Activated naive CD4-positive, alpha-beta T cell treated with anti-CD3 and anti-CD28 coated beads for 36 hours (primary cell): ENCODE data around the gene CYP1A1. TPM values are rescaled to one million over a fixed set of nuclear protein-coding genes. Genes with fewer than 3 reads are reported as not detected.

Experiments used
- CTCF ChIA-PET: fragments of 350-600 bp; sonication (Branson Sonifier 250); formaldehyde crosslinking; loops from one replicate; lab custom pipeline; 2021; ENCODE audit warnings: antibody characterized with exemption; lab: Charles Lee
- DNase-seq: peaks from one replicate; pipeline ENCODE4 v3.0.0-alpha.2; 2020
- H3K27ac Mint-ChIP-seq: one replicate; pipeline ENCODE4 v1.8.0; 2021; ENCODE audit warnings: mild to moderate bottlenecking, mixed read lengths
- H3K27me3 Mint-ChIP-seq: one replicate; pipeline ENCODE4 v1.8.0; 2021; ENCODE audit warnings: low read depth, mixed read lengths
- H3K36me3 Mint-ChIP-seq: one replicate; pipeline ENCODE4 v1.8.0; 2021; ENCODE audit warnings: low read depth, mixed read lengths
- H3K4me1 Mint-ChIP-seq: one replicate; pipeline ENCODE4 v1.8.0; 2021; ENCODE audit warnings: low read depth, mixed read lengths
- H3K4me3 Mint-ChIP-seq: one replicate; pipeline ENCODE4 v1.8.0; 2021; ENCODE audit warnings: mild to moderate bottlenecking, moderate library complexity, mixed read lengths
- H3K9me3 Mint-ChIP-seq: one replicate; pipeline ENCODE4 v1.8.0; 2021; ENCODE audit warnings: mixed read lengths
- intact Hi-C: fragments of 100-400 bp; cut with micrococcal nuclease; formaldehyde crosslinking; loops from one replicate; pipeline ENCODE4 v1.15.1; 2023
- total RNA-seq, 2 experiments: library from RNA; stranded (reverse); gene quantifications; one replicate each; pipeline ENCODE4 v1.2.3, GENCODE V29; 2021

Gene CYP1A1
- total RNA-seq: under 1 TPM; 0.12 to 0.37 TPM

GRCh38 chr15:74725225-74725774, at the start of gene CYP1A1:
Gene CYP1A1, minus strand, starts transcription at chr15:74725528. Its CDS starts 2,431 bp downstream, at chr15:74723097.
- peak; percentile 38 for DNase-seq
- intact Hi-C loops: no loop called here
- Mint-ChIP-seq H3K4me3 (peak within 1 kb of the TSS; percentile 57), H3K36me3 (no peaks in the 10 kb centered on the region), H3K9me3 (no peaks in the 10 kb centered on the region), H3K4me1 (peaks cover 11% of the 10 kb centered on the region), H3K27me3 (peaks cover 20% of the 10 kb centered on the region), H3K27ac (no peak within 1 kb of the TSS)
- CTCF ChIA-PET: interaction anchor here (1.5 to 1.6 kb wide), 3 partner anchors 10 to 104 kb away, joined by 6 to 13 read pairs (median 6); no protein-coding TSS in a partner anchor

- no peaks in the 10 kb centered on the region for H3K9me3 Mint-ChIP-seq
- no peak overlapping the region for H3K4me3 Mint-ChIP-seq
- peaks cover 66% of the 10 kb centered on the region for H3K4me1 Mint-ChIP-seq
- H3K27me3 Mint-ChIP-seq: no peaks in the 10 kb centered on the region
- intact Hi-C loops: no loop called here
- peak overlapping the region; percentile 86 for H3K27ac Mint-ChIP-seq
- H3K36me3 Mint-ChIP-seq: peaks cover 4% of the 10 kb centered on the region
- peak; percentile 62 for DNase-seq
- CTCF ChIA-PET: interaction anchor here (0.7 to 26.8 kb wide), 7 partner anchors 18 to 138 kb away, joined by 3 to 1193 read pairs (median 13); partner anchors contain the start of genes CSK and ULK3
These were observed 48.5 kb upstream of the CYP1A1 start for GRCh38 chr15:74773731-74774252.

- peaks cover 4% of the 10 kb centered on the region for H3K36me3 Mint-ChIP-seq
- no peak for DNase-seq
- H3K9me3 Mint-ChIP-seq: no peaks in the 10 kb centered on the region
- H3K4me3 Mint-ChIP-seq: no peak overlapping the region
- H3K27me3 Mint-ChIP-seq: no peaks in the 10 kb centered on the region
- intact Hi-C loops: no loop called here
- CTCF ChIA-PET: interaction anchor here (0.7 to 26.8 kb wide), 8 partner anchors 18 to 189 kb away, joined by 3 to 1193 read pairs (median 8); partner anchors contain the start of genes CSK and ULK3
- H3K4me1 Mint-ChIP-seq: peaks cover 64% of the 10 kb centered on the region
- peak overlapping the region; percentile 86 for H3K27ac Mint-ChIP-seq
These were observed 48.0 kb upstream of the CYP1A1 start for GRCh38 chr15:74773329-74773728.

GRCh38 chr15:74770211-74770903, 45.0 kb upstream of the CYP1A1 start:
- CTCF ChIA-PET: interaction anchor here (0.5 to 26.8 kb wide), 41 partner anchors 9 to 458 kb away, joined by 3 to 1193 read pairs (median 4); partner anchors contain the start of genes CLK3, CSK, CYP1A1 and FAM219B
- Mint-ChIP-seq H3K4me1 (peaks cover 34% of the 10 kb centered on the region), H3K36me3 (no peaks in the 10 kb centered on the region), H3K9me3 (no peaks in the 10 kb centered on the region), H3K4me3 (no peak overlapping the region), H3K27ac (no peak overlapping the region), H3K27me3 (no peaks in the 10 kb centered on the region)
- DNase-seq: no peak
- intact Hi-C loops: loop anchor here (2.0 kb wide), 1 partner anchor 72 kb away; the partner anchor contains the start of gene ULK3

- no peaks in the 10 kb centered on the region for H3K9me3 Mint-ChIP-seq
- no peaks in the 10 kb centered on the region for H3K36me3 Mint-ChIP-seq
- H3K27me3 Mint-ChIP-seq: no peaks in the 10 kb centered on the region
- intact Hi-C loops: loop anchor here (1.0 to 2.0 kb wide), 3 partner anchors 73 to 395 kb away; partner anchors contain the start of gene ULK3
- peaks cover 29% of the 10 kb centered on the region for H3K4me1 Mint-ChIP-seq
- no peak for DNase-seq
- no peak overlapping the region for H3K4me3 Mint-ChIP-seq
- CTCF ChIA-PET: interaction anchor here (0.6 to 26.8 kb wide), 36 partner anchors 10 to 895 kb away, joined by 3 to 1193 read pairs (median 4); partner anchors contain the start of genes CLK3, CSK, CYP1A1 and RPP25
- no peak overlapping the region for H3K27ac Mint-ChIP-seq
These were observed 44.2 kb upstream of the CYP1A1 start for GRCh38 chr15:74769463-74770025.

- Mint-ChIP-seq H3K4me3 (no peak overlapping the region), H3K4me1 (peaks cover 24% of the 10 kb centered on the region), H3K27me3 (no peaks in the 10 kb centered on the region), H3K9me3 (no peaks in the 10 kb centered on the region), H3K27ac (peak overlapping the region; percentile 25), H3K36me3 (no peaks in the 10 kb centered on the region)
- intact Hi-C loops: loop anchor here (1.0 kb wide), 2 partner anchors 134 to 395 kb away; no protein-coding TSS in a partner anchor
- DNase-seq: peak; percentile 80
- CTCF ChIA-PET: interaction anchor here (0.6 to 26.8 kb wide), 29 partner anchors 9 to 894 kb away, joined by 3 to 1193 read pairs (median 5); partner anchors contain the start of genes CLK3, CSK, CYP1A1 and SCAMP2
These were observed 43.5 kb upstream of the CYP1A1 start for GRCh38 chr15:74768771-74769342.

- Mint-ChIP-seq H3K27ac (no peak overlapping the region), H3K4me1 (peaks cover 18% of the 10 kb centered on the region), H3K27me3 (no peaks in the 10 kb centered on the region), H3K9me3 (no peaks in the 10 kb centered on the region), H3K36me3 (no peaks in the 10 kb centered on the region), H3K4me3 (no peak overlapping the region)
- CTCF ChIA-PET: interaction anchor here (0.7 to 26.8 kb wide), 26 partner anchors 8 to 397 kb away, joined by 3 to 1193 read pairs (median 6); partner anchors contain the start of genes CLK3, CSK and CYP1A1
- intact Hi-C loops: no loop called here
- DNase-seq: no peak
These were observed 42.9 kb upstream of the CYP1A1 start for GRCh38 chr15:74768099-74768770.

- Mint-ChIP-seq H3K27me3 (peaks cover 2% of the 10 kb centered on the region), H3K27ac (no peak overlapping the region), H3K4me1 (peaks cover 16% of the 10 kb centered on the region), H3K4me3 (no peak overlapping the region), H3K9me3 (no peaks in the 10 kb centered on the region), H3K36me3 (no peaks in the 10 kb centered on the region)
- CTCF ChIA-PET: interaction anchor here (0.7 to 26.8 kb wide), 16 partner anchors 8 to 396 kb away, joined by 3 to 1193 read pairs (median 12); partner anchors contain the start of genes CLK3, CSK and CYP1A1
- DNase-seq: no peak
- intact Hi-C loops: no loop called here
These were observed 42.1 kb upstream of the CYP1A1 start for GRCh38 chr15:74767167-74768098.

GRCh38 chr15:74763416-74763815, 38.1 kb upstream of the CYP1A1 start:
- H3K36me3 Mint-ChIP-seq: no peaks in the 10 kb centered on the region
- peaks cover 2% of the 10 kb centered on the region for H3K27me3 Mint-ChIP-seq
- CTCF ChIA-PET: interaction anchor here (1.5 to 1.7 kb wide), 2 partner anchors 12 to 128 kb away, joined by 3 to 8 read pairs; no protein-coding TSS in a partner anchor
- intact Hi-C loops: no loop called here
- no peak for DNase-seq
- H3K9me3 Mint-ChIP-seq: no peaks in the 10 kb centered on the region
- no peak overlapping the region for H3K27ac Mint-ChIP-seq
- no peaks in the 10 kb centered on the region for H3K4me1 Mint-ChIP-seq
- H3K4me3 Mint-ChIP-seq: no peak overlapping the region

- CTCF ChIA-PET: interaction anchor here (0.8 to 1.7 kb wide), 3 partner anchors 12 to 128 kb away, joined by 3 to 8 read pairs (median 3); no protein-coding TSS in a partner anchor
- Mint-ChIP-seq H3K27me3 (peaks cover 2% of the 10 kb centered on the region), H3K27ac (no peak overlapping the region), H3K4me3 (no peak overlapping the region), H3K36me3 (no peaks in the 10 kb centered on the region), H3K9me3 (no peaks in the 10 kb centered on the region), H3K4me1 (no peaks in the 10 kb centered on the region)
- DNase-seq: no peak
- intact Hi-C loops: no loop called here
These were observed 37.4 kb upstream of the CYP1A1 start for GRCh38 chr15:74762791-74763150.
